Astrocyte (in vitro differentiated cells and primary cell): ENCODE measurements around the gene ING3.

Experiments
- CTCF ChIP-seq: IDR thresholded peaks from 2 replicates; pipeline ENCODE4 v1.5.1; 2011; ENCODE audit warnings: low read depth, mild to moderate bottlenecking, inconsistent platforms, low read length, moderate library complexity; ENCODE audit not compliant: insufficient read depth
- EZH2 ChIP-seq: IDR thresholded peaks from 2 replicates; pipeline ENCODE4 v1.6.1; 2012; ENCODE audit warnings: mild to moderate bottlenecking, low read length, inconsistent platforms; ENCODE audit not compliant: insufficient read depth

GRCh38 chr7:120925392-120925791 lies 25.2 kb upstream of the ING3 start:
- TF ChIP-seq CTCF, result no peak
- TF ChIP-seq EZH2, result no peak
